ENCODE measurements around the gene SPART.

DNA sequence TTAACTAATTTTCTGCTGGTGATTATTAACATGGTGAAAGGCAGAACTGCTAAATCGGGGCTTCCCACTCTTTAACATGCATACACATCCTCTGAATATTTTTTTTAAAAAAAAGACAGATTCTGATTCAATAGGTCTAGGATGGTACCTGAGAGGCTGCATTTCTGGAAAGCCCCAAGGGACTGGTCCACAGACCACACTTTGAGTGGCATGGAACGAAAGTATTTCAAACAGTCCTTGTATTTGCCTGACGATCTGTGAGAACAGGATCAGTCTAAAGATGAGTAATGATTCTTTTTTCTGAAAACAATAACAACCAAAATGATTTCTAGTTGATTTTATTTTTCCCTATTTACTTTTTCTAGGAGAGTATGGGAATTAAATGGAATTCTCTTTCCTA lies 16.7 kb upstream of the SPART start:
- TF ChIP-seq, protein P1, sequence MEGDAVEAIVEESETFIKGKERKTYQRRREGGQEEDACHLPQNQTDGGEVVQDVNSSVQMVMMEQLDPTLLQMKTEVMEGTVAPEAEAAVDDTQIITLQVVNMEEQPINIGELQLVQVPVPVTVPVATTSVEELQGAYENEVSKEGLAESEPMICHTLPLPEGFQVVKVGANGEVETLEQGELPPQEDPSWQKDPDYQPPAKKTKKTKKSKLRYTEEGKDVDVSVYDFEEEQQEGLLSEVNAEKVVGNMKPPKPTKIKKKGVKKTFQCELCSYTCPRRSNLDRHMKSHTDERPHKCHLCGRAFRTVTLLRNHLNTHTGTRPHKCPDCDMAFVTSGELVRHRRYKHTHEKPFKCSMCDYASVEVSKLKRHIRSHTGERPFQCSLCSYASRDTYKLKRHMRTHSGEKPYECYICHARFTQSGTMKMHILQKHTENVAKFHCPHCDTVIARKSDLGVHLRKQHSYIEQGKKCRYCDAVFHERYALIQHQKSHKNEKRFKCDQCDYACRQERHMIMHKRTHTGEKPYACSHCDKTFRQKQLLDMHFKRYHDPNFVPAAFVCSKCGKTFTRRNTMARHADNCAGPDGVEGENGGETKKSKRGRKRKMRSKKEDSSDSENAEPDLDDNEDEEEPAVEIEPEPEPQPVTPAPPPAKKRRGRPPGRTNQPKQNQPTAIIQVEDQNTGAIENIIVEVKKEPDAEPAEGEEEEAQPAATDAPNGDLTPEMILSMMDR (conservative IDR thresholded peaks at IDR 0.05 in 1 of 2, IDR thresholded peaks at IDR 0.05 in 1 of 2; ENCODE audit: low read depth in 1 of 2, low read length in 2 of 2): no peak
- no peak for TF ChIP-seq EZH2 (IDR thresholded peaks at IDR 0.05; ENCODE audit: low read length, missing control alignments)
